ENCODE measurements around the gene TMEM8B.
A peak's percentile ranks its signal among the peaks of the same experiment; 100 is the strongest.

DNA sequence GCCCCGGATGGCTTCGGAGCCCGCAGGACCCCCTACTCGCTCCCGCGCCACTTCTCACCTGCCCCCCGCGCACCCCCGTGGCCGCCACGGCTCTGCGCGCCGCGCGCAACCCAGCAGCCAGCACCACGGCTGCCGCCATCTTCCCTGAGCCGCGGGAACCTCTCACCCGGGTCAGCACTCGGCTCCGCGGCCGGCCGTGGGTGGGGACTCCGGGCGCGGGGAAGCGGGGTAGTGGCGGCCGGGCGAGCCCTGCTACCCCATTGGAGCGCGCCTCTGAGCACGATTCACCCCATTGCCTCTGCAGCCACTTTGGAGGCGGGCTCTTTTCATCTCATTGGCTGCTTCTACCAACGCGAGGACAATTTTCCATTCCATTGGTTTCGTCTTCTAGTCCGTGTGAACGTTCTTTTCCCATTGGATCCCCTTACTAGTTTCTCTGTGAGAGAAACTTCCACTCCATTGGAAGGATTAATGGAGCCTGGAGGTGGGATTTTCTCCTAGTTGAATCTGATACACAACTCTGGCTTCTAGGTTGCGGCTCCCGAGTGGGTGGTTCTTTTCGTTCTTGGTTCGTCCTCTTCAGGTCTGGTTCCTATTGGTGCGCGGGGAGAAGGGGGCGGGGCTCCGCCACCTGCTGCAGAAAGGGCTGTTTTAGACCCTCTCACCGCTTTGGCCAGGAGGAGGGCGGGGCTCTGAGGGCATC lies 14.0 kb upstream of the TMEM8B start, which contains the start of gene HINT2:
- TF ChIP-seq SIX5 (IDR thresholded peaks at IDR 0.05; ENCODE audit: low read depth, low read length): no peak
- TF ChIP-seq, protein P1, sequence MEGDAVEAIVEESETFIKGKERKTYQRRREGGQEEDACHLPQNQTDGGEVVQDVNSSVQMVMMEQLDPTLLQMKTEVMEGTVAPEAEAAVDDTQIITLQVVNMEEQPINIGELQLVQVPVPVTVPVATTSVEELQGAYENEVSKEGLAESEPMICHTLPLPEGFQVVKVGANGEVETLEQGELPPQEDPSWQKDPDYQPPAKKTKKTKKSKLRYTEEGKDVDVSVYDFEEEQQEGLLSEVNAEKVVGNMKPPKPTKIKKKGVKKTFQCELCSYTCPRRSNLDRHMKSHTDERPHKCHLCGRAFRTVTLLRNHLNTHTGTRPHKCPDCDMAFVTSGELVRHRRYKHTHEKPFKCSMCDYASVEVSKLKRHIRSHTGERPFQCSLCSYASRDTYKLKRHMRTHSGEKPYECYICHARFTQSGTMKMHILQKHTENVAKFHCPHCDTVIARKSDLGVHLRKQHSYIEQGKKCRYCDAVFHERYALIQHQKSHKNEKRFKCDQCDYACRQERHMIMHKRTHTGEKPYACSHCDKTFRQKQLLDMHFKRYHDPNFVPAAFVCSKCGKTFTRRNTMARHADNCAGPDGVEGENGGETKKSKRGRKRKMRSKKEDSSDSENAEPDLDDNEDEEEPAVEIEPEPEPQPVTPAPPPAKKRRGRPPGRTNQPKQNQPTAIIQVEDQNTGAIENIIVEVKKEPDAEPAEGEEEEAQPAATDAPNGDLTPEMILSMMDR (IDR thresholded peaks at IDR 0.05; ENCODE audit: control extremely low read depth in 1 of 3, insufficient read depth in 1 of 3, low read depth in 1 of 3, low read length in 3 of 3): no peak
- peak; percentile 7 to 79; a peak in 2 of 3 replicates for TF ChIP-seq POLR2A (IDR thresholded peaks at IDR 0.05; ENCODE audit: control extremely low read depth in 1 of 2, low read depth in 2 of 2, low read length in 2 of 2)
- no peak for TF ChIP-seq SRF (IDR thresholded peaks at IDR 0.05; ENCODE audit: low read depth, low read length)
- TF ChIP-seq RAD21 (IDR thresholded peaks at IDR 0.05 in 1 of 2, conservative IDR thresholded peaks at IDR 0.05 in 1 of 2; ENCODE audit: low read depth in 2 of 2, low read length in 2 of 2): no peak
- peak; percentile 93 for TF ChIP-seq PHF8 (conservative IDR thresholded peaks at IDR 0.05; ENCODE audit: low read depth, low read length)
- TF ChIP-seq MAFK (IDR thresholded peaks at IDR 0.05; ENCODE audit: low read depth, low read length): no peak
- TF ChIP-seq CHD2 (IDR thresholded peaks at IDR 0.05; ENCODE audit: low read length): no peak; the same call in 1 of the 2 replicates
